ENCODE measurements around the gene RAI1. TPM values are rescaled to one million over a fixed set of nuclear protein-coding genes. Genes with fewer than 3 reads are reported as not detected.

RAI1 gene
- total RNA-seq, 1 donor from 2014 or later = 5.8 TPM

DNA sequence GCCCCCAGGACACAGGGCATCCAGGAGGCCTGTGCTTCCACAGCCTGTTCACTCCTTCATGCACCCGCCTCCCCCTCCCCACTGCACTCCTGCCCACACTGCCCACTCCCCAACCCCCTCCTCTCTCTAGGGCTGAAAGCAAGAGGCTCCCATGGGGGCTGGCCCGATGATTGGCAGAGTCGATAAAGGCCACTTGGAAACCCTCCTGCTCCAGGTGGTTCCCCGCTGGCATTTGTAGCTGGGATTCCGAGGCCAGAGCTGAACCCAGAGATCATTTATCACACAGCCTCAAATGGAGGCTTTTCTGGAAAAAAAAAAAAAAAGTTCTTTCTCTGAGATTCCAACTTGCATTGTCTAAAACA, 81.5 kb downstream of the RAI1 start:
- DNase-seq (ENCODE audit: low read depth in 2 of 2) = no peak

GRCh38 chr17:17763136-17763535, 81.9 kb downstream of the RAI1 start:
- peak in 1 of 2 donors; percentile 57 for DNase-seq (ENCODE audit: low read depth in 2 of 2)

- DNase-seq (ENCODE audit: low read depth in 2 of 2) = no peak
Measured at GRCh38 chr17:17763734-17764133, 82.5 kb downstream of the RAI1 start.

- DNase-seq (ENCODE audit: low read depth in 2 of 2) = no peak
Measured at GRCh38 chr17:17765359-17766076, 84.3 kb downstream of the RAI1 start.

DNA sequence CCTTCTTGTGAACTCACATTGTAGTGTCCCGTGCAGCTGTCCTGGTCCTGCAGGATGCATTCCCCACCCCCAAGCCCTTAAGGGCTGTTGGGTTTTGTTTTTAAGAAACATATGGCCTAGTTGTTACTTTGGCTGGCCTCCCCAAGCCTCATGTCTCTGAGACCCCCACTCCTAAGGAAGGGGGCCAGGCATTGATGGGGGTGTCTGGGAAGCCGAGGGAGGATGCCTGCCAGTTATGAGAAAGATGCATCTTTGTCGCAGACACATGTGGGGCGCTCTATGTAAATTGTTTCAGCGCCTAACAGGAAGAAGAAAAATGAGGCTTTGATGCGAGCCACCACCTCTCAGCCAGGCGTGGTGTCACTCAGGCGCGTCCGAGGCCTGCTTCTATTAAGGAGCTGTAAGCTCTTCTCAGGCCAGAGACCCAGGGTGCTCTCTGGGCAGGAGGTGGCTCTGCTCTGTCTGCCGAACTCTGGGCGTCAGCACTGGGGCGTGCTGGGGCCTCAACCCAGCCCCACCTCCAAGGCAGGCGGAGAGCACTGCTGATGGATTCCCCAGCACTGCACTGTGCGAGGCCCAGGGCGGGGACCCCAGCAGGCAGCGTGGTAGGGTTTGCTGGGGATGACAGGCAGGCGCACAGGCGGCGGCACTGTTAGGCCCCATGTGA, 85.0 kb downstream of the RAI1 start:
- no peak for DNase-seq (ENCODE audit: low read depth in 2 of 2)

GRCh38 chr17:17766744-17767120, 85.5 kb downstream of the RAI1 start:
- DNase-seq (ENCODE audit: low read depth in 2 of 2) = no peak

DNA sequence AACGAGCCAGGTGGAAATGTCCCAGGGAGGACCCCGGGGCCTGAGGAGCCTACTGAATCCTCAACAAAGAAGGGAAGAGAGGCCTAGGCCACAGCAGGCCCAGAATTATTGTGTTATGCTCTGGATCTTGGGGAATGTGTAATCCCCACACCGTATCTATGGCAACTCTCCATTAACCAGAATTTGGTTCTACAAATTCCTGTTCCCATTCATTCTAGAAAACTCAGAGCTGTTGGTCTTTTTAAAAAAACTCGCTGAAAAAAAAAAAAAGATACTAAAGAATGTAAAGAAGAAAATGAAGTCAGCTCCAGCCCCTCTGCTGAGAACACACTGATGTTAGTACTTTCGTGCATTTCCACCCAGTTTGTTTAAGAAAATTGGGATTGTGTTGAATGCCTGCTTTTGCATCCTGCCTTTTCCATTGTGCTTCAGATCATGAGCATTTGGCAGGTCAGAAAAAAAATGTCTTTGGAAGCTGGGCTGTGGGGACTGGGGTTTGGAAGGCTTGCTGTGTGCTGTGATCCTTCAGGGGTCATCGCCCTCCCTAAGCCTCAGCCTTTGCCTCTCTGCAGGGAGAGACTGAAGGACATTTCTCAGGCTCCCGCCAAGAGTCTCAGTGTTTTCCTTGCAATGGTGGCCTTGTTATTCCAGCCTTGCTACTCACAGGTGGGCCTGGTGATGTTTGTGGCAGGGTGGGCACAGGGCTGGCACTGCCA, 86.1 kb downstream of the RAI1 start:
- no peak for DNase-seq (ENCODE audit: low read depth in 2 of 2)

- DNase-seq (ENCODE audit: low read depth in 2 of 2) = no peak
Measured at GRCh38 chr17:17767887-17768418, 86.7 kb downstream of the RAI1 start.

GRCh38 chr17:17768424-17769088, 87.3 kb downstream of the RAI1 start:
- peak in 1 of 2 donors; percentile 46 for DNase-seq (ENCODE audit: low read depth in 2 of 2)

- DNase-seq (ENCODE audit: low read depth in 2 of 2) = no peak
Measured at GRCh38 chr17:17769869-17770631, 88.8 kb downstream of the RAI1 start.

DNA sequence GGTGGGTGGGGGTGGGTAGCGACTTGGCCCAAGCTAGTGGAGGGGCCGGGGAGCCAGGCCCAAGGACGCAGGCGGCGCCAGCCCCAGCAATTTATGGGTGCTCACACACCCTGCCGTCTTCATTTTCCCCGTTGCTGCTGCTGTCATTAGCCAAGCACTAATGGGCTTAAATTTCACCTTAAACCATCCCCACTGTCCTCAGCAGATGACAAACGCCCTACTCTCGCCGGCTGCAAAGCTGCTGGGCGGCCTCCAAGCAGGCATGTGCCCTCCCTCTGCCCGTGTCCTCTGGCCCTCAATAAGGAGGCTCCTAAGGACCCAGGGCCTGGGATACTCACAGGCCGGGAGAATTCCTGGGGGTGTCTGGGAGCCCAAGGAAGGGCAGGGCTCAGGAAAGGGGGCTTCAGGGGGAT, 89.4 kb downstream of the RAI1 start:
- DNase-seq (ENCODE audit: low read depth in 2 of 2) = no peak

DNA sequence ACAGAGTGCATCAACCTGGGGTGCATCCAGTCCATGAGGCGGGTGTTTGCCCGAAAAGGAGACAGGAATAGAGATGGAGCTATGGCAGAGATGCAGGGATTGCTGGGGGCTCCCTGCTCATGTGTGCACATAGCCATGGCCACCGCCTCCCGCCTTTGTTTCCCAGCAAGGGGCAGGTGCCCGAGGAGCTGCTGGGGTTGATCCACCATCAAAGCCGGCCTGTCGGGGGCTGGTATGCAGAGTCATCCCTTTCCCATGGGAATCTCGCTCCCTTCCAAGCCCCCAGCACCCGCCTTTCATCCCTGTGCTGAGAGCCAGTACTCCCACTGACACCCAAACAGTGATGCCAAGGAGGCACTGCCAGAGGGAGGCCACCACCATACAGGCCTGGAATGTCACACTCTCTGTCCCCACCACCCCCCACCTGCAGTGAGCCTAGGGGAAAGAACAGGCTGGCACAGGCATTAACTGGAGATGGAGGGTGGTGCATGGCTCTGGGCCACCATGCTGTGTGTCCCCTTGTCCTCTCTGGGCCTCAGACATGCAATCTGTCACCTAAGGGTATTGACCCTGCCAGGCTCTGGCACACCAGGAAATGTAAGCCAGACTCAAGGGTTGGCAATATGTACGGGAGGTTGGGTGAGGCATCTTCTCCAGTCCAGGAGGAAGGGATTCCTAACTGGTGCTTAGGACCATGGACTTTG, 90.4 kb downstream of the RAI1 start:
- no peak for DNase-seq (ENCODE audit: low read depth in 2 of 2)

- no peak for DNase-seq (ENCODE audit: low read depth in 2 of 2)
Measured at GRCh38 chr17:17772231-17772630, 91.0 kb downstream of the RAI1 start.

GRCh38 chr17:17774009-17774881, 93.0 kb downstream of the RAI1 start:
- DNase-seq (ENCODE audit: low read depth in 2 of 2) = peak; percentile 69 to 73

DNA sequence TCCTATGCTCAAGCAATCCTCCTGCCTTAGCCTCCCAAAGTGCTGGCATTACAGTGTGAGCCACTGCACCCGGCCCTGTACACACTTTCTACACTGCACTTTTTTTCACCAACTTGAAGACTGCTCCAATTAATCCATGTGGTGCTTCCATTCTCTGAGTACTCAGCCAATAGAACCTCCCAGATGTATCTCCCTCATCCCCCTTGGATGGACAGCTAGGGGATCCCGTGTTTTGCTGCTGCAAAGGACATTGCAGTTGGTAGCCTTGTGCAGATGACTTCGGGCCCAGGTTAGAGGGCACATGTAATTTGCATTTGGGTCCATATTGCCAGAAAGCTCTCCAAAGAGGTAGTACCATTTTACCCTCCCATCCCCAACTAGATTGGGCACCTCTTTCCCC, 95.6 kb downstream of the RAI1 start:
- DNase-seq (ENCODE audit: low read depth in 2 of 2) = no peak

GRCh38 chr17:17778308-17779014, 97.2 kb downstream of the RAI1 start:
- DNase-seq (ENCODE audit: low read depth in 2 of 2) = no peak

GRCh38 chr17:17779015-17779611, 97.9 kb downstream of the RAI1 start:
- DNase-seq (ENCODE audit: low read depth in 2 of 2) = no peak

GRCh38 chr17:17780922-17781590, 99.8 kb downstream of the RAI1 start:
- no peak for DNase-seq (ENCODE audit: low read depth in 2 of 2)

Measured in lung microvascular endothelial cell (primary cell).